Posterior vena cava (tissue), 2 donors: ENCODE results near the gene PPM1L. TPM values are rescaled to one million over a fixed set of nuclear protein-coding genes. Genes with fewer than 3 reads are reported as not detected.

Experiments
- DNase-seq: peaks from one replicate; pipeline ENCODE4 v3.0.0-alpha.2; 2020; ENCODE audit warnings: low spot score
- intact Hi-C, 2 donors: fragments of 100-400 bp; cut with DNase I; formaldehyde crosslinking; loops; one replicate each; pipeline versions ENCODE4 v1.14.1 to v1.14.2; 2022 to 2023
- total RNA-seq, 2 donors: library from RNA; stranded (reverse); fragmentation: NEBNext Ultra II Directional; extraction: Animal tissue kit (Norgen Biotek cat#: 25700); gene quantifications; one replicate each; pipeline ENCODE4 v1.2.1, GENCODE V29; 2021
- donor health status: DM: yes; HTN: yes; CAD: no.
- donor health status: DM: yes; HTN: yes; CAD: no.

The PPM1L gene
- total RNA-seq, 2 donors from 2014 or later, result 12.3 to 13.0 TPM

DNA sequence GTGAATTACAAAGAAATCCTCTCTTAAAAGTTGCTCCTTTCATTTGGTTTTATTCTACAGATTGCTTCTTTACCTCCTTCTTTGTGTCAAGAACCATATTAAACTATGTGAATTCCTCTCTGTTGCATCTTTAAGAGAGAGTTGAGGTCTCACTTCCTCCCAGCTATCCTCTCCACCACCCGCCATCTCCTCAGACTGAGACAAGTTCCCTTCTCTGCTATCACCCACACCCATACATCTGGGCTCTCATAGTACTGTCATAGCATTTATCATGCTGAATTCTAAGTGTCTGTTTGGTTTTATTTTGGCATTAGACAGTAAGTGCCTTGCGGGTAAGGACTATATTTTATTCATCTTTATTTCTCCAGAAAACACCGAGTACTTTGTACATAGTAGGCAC lies 294.9 kb downstream of the PPM1L start:
- no peak for DNase-seq

DNA sequence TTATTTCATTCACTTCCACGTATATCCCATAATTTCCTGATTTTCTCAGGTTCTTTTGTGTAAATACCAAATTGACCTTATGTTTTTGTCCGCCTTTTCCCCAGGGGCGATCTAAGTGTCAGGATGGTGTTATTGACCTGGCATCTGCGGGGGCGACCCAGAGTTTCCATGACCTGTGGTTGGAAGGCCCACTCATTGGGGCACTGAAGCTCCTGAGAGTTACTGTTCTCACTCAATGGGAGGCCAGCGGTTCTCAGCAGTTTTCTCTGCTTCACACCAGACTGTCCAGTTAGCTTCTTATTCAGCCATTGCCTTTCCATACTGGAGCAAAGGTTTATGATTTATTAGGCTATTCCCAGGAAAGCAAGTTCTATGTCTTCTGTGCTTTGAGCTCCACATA lies 295.8 kb downstream of the PPM1L start:
- DNase-seq, result no peak
- intact Hi-C loops, result no loop called here

More for the DNA sequence above, 294.9 kb downstream of the PPM1L start:
- intact Hi-C loops, result no loop called here

- intact Hi-C loops, result no loop called here
- DNase-seq, result no peak
These were observed 299.0 kb downstream of the PPM1L start for GRCh38 chr3:161054860-161055604.

GRCh38 chr3:161064413-161064812 lies 308.4 kb downstream of the PPM1L start:
- no peak for DNase-seq
- intact Hi-C loops, result no loop called here

GRCh38 chr3:161066930-161067329 lies 310.9 kb downstream of the PPM1L start:
- intact Hi-C loops, result no loop called here
- no peak for DNase-seq

DNA sequence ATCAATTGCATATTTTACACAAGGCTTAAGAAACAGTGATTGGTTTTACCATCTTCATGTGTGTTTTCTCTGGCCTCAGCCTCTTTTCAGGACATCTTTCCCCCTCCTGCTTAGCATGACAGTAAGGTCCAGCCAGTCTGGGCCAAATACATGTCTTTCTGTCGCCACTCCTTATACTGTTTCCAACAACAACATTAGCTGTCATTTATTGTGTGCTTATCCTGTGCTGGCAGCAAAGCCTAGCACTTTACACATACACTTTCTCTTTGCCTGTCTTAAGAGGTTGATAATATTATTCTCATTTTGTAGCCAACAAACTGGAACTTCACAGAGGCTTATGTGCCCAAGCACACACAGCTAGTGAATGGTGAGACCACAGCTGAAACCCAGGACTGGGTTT lies 311.3 kb downstream of the PPM1L start:
- no peak for DNase-seq
- intact Hi-C loops, result no loop called here

DNA sequence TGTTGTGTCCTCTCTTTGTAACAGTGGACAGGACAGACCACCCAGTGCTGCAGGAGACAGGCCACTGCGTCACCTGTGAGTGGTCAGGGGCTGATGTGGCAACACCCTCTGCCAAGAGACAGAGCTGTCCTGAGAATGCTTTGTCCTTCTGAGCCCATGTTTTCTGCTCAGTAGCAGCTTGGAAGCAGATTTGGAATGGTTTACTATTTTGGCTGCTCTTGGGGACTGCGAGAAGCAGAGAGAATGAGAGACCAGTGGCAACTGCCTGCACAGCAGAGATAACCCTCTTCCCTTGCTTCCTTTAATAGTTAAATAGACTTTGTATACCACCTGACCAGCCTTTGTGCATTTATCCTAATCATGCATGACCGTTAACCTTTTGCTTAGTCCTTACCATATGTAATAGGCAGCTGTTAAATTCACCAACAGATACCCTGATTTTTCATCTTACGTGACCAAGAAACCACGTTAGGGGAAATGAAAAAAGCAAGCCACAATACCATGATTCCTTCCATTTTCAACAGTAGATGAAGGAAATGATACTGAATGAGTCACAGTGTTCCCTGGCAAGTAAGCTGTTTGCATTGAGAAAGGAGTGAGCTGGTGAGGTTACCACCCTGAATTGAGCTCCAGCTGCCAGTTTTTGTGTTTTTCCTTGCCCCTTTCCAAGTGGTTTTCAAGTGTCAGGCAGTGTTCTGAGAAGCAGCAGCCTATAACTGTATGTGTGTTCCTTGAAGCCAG lies 313.6 kb downstream of the PPM1L start:
- intact Hi-C loops, result loop anchor here in 1 of 2 donors (10.0 kb wide), 1 partner anchor 995 kb away; no protein-coding TSS in a partner anchor
- no peak for DNase-seq

DNA sequence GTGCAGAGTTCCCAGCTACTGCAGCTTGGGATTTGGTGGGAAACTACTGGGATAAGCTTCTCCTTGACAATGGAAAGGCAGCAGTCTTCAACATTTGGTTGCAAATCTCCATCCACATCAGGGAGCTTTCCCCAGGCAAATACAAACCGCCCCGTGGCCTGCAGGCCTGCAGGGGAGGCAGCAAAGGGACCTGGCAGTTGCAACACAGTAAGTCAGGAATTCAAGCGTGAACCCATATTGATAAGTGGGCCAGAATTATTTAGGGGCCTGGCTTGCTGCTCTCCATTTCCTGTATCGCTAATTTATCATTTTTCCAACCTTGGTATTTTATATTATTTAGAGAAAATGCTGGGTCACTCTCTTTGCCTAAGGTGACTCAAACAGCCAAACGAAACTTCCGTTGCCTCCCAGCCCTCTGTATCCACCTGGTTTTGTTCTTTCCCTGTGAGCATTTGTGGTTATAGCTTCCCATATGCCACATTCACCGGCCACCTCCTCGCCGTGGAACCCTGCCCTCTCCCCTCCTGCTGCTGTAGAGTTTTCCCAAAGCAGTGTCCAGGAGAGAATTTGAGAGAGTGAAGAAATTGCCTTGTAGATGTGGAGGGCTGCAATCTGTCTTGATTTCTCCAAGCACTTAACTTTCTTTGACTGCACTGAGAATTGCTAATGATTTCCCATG lies 314.4 kb downstream of the PPM1L start:
- DNase-seq, result no peak
- intact Hi-C loops, result loop anchor here in 1 of 2 donors (10.0 kb wide), 1 partner anchor 994 kb away; no protein-coding TSS in a partner anchor

DNA sequence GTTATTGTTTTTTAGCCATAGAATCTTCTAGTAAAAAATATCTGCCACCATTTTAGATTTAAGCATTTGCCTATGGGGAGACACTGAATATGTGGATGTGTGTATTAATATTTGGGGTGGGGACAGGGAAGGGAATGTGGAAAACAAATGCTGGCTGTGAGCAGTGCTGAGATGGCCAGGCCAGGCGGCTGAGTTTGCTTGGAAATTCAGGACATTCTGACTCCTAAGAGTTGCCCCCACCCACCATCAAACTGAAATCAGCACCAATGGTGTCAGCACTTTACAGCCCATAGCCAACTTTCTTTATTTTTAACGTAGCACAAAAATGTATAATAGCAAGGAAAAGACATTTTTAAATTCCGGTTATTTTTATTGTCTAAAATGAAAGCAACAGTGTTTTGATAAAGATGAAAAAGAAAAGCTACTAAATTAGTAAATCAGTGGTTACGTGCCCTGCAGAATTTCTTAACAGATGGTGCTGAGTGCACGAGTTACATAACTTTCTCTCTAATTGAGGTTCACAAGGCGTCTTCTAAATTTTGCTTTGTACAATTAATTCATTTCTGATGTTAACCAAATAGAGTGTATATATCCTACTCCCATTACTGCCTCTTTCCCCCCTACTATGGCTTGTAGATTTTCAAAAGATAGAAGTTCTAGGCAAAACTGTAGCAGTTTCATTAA lies 315.1 kb downstream of the PPM1L start:
- intact Hi-C loops, result loop anchor here in 1 of 2 donors (10.0 kb wide), 1 partner anchor 994 kb away; no protein-coding TSS in a partner anchor
- DNase-seq, result no peak

- DNase-seq, result no peak
- intact Hi-C loops, result loop anchor here in 1 of 2 donors (10.0 kb wide), 1 partner anchor 993 kb away; no protein-coding TSS in a partner anchor
These were observed 316.2 kb downstream of the PPM1L start for GRCh38 chr3:161072211-161072621.

DNA sequence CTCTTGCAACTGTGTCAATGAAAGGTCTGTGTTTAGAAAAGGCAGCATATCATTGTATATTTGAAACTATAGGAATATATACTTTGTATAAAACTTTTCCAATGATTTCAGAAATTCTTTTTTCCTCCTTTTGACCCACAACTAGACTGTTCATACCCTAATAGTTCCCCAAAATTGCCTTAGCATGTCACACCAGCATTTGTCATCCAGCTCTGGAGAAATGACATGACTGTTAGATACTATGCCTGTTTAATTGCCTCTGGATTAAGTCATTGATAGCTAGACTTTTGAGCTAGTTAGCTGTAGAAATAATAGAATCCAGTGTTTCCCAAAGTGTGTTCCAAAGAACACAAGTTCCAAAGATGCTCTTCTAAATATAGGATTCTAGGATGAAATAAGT lies 316.7 kb downstream of the PPM1L start:
- DNase-seq, result no peak
- intact Hi-C loops, result loop anchor here in 1 of 2 donors (10.0 kb wide), 1 partner anchor 992 kb away; no protein-coding TSS in a partner anchor

DNA sequence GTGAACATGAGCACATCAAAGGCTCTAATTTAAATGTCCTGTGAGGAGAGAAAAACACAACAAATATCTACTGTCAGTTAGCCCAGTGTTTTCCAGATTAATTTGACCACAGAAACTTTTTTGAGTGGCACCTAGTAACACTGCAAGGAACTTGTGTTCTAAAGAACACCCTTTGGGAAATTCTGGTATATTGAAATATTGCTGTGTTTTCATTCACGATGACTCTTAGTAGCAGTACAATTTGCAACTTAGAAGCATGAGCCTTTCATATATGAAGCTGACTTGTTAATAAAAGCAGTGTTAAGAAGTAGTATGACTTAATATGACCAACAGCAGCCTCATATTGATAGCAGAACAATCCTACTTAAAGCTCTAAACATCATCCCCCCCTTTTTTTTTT lies 317.1 kb downstream of the PPM1L start:
- intact Hi-C loops, result loop anchor here in 1 of 2 donors (10.0 kb wide), 1 partner anchor 992 kb away; no protein-coding TSS in a partner anchor
- DNase-seq, result no peak

DNA sequence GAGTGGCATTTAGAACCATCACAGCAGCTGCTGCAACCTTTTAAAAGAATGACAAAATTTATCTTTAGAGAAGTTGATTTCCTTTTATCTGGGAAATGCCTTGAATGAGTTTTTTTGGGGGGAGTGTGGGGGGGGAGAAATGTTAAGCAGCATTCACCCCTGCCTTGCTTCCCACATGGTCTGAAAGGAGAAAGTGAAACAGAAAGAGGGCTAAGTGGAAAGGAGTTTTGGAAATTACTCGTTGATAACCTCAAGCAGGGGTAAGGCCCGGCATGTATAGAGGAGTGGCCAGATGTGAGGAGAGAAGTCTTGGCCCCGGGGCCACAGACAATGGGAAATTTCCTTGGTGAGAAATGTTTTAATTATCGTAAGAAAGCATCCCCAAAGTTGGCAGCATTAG lies 325.6 kb downstream of the PPM1L start:
- intact Hi-C loops, result no loop called here
- no peak for DNase-seq

DNA sequence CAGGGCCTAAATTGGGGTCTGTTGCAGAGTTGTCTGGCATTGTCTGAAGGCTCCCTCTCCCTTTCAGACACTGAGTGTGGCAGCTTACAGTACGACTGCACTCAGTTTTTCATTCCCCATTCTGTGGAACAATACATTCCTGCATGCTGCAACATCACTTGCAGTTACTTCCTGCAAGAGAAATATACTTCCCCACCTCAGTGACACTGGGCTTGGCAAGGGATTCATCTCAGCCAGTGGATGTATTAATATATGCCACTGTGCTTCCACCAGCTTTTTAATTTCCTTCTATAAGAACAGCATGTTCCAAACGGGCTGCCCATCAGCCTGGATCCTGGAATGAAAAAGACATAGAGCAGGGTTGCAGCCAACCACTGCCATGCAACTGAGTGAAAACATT lies 326.0 kb downstream of the PPM1L start:
- no peak for DNase-seq
- intact Hi-C loops, result no loop called here

DNA sequence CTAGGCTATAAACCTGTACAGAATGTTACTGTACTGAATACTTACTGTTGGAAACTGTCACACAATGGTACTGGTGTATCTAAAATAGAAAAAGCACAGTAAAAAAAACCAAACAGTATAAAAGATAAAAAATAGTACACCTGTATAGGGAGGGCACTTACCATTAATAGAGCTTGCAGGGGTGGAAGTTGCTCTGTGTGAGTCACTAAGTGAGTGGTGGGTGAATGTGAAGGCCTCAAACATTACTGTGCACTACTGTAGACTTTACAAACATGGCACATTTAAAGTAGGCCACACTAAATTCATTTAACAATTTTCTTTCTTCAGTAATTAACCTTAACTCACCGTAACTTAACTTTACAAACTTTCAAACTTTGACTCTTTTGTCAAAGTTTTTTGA lies 327.1 kb downstream of the PPM1L start:
- intact Hi-C loops, result no loop called here
- DNase-seq, result no peak

DNA sequence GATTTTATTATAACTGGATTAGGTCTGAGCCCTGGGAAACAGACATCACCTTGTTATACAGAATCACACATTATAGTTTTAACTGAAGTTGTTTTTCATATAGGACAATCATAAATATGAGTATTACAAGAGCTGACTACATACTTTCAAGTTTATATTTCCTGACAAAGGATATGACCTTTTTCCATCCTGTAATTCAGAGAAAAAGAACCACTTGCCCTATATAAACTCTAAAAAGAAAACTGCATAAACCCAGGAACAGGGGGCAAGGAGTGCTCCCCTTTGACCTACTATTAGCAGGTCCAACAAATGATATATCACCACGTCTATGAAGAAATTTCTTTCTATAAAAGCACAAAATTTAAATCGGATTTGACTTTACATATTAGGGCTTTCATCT lies 328.2 kb downstream of the PPM1L start:
- intact Hi-C loops, result no loop called here

GRCh38 chr3:161093895-161094294 lies 337.9 kb downstream of the PPM1L start:
- DNase-seq, result no peak
- intact Hi-C loops, result no loop called here

More for the DNA sequence above, 328.2 kb downstream of the PPM1L start:
- DNase-seq, result no peak

- intact Hi-C loops, result no loop called here
- no peak for DNase-seq
These were observed 340.8 kb downstream of the PPM1L start for GRCh38 chr3:161096771-161097367.

- intact Hi-C loops, result no loop called here
- no peak for DNase-seq
These were observed 345.0 kb downstream of the PPM1L start for GRCh38 chr3:161100994-161101393.
